ENCODE measurements around the gene MYO9B.

GRCh38 chr19:17160908-17161307 lies 85.3 kb downstream of the MYO9B start:
- TF ChIP-seq CTCF (IDR thresholded peaks at IDR 0.05; ENCODE audit: borderline replicate concordance, extremely low read depth, low read length, poor library complexity, severe bottlenecking): no peak
- TF ChIP-seq EZH2 (IDR thresholded peaks at IDR 0.05; ENCODE audit: borderline replicate concordance, low read depth, low read length, severe bottlenecking): no peak

All from DND-41 (cell line).